SK-N-SH treated with all-trans-retinoic acid at 6 μM for 48 hours (cell line): ENCODE measurements around the gene FAM25G.

Experiments used
- ARNTL ChIP-seq: fragments of 450-650 bp; formaldehyde crosslinking; IDR thresholded peaks from 2 replicates; pipeline ENCODE4 v1.5.0; 2020; ENCODE audit warnings: low read depth, mild to moderate bottlenecking, moderate library complexity, borderline replicate concordance
- CSDC2 ChIP-seq: fragments of 250-450 bp; sonication (Bioruptor Pico); IDR thresholded peaks from 2 replicates; pipeline ENCODE4 v1.5.0; 2020; ENCODE audit warnings: mild to moderate bottlenecking, moderate library complexity
- GLIS3 ChIP-seq: fragments of 250-450 bp; sonication (Bioruptor Pico); IDR thresholded peaks from 2 replicates; pipeline ENCODE4 v1.5.0; 2020; ENCODE audit warnings: mild to moderate bottlenecking, moderate library complexity
- PPARA ChIP-seq: fragments of 250-450 bp; sonication (Bioruptor Pico); IDR thresholded peaks from 2 replicates; pipeline ENCODE4 v1.5.0; 2020; ENCODE audit warnings: mild to moderate bottlenecking, borderline replicate concordance
- ZFP3 ChIP-seq: fragments of 250-450 bp; sonication (Bioruptor Pico); IDR thresholded peaks from 2 replicates; pipeline ENCODE4 v1.5.0; 2020; ENCODE audit warnings: mild to moderate bottlenecking, moderate library complexity
- ZNF565 ChIP-seq: fragments of 450-650 bp; formaldehyde crosslinking; conservative IDR thresholded peaks from 2 replicates; pipeline ENCODE4 v1.5.0; 2020; ENCODE audit warnings: low read depth, mild to moderate bottlenecking, moderate library complexity
- ZNF70 ChIP-seq: fragments of 450-650 bp; formaldehyde crosslinking; IDR thresholded peaks from 2 replicates; pipeline ENCODE4 v1.5.0; 2020; ENCODE audit warnings: mild to moderate bottlenecking, moderate library complexity

DNA sequence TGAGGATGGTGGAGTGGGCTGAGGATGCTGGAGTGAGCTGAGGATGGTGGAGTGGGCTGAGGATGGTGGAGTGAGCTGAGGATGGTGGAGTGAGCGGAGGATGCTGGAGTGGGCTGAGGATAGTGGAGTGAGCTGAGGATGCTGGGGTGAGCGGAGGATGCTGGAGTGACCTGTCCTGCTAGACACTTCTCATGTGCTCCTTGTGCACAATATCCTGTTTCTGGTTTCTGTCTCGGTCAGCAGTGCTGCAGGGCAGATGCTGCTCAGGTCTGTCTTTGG lies 36.8 kb downstream of the FAM25G start:
- no peak for TF ChIP-seq CSDC2 (CRISPR knock-in tag)
- TF ChIP-seq ZNF70: no peak
- TF ChIP-seq PPARA (CRISPR knock-in tag): no peak
- TF ChIP-seq ZNF565: no peak
- no peak for TF ChIP-seq GLIS3
- TF ChIP-seq ARNTL (CRISPR knock-in tag): no peak
- no peak for TF ChIP-seq ZFP3 (CRISPR knock-in tag)
